ENCODE data around the gene NXN. TPM values are rescaled to one million over a fixed set of nuclear protein-coding genes. Genes with fewer than 3 reads are reported as not detected.

The NXN gene
- total RNA-seq, 4 donors from 2014 or later, result 6.6 to 28.4 (median 14.7) TPM

DNA sequence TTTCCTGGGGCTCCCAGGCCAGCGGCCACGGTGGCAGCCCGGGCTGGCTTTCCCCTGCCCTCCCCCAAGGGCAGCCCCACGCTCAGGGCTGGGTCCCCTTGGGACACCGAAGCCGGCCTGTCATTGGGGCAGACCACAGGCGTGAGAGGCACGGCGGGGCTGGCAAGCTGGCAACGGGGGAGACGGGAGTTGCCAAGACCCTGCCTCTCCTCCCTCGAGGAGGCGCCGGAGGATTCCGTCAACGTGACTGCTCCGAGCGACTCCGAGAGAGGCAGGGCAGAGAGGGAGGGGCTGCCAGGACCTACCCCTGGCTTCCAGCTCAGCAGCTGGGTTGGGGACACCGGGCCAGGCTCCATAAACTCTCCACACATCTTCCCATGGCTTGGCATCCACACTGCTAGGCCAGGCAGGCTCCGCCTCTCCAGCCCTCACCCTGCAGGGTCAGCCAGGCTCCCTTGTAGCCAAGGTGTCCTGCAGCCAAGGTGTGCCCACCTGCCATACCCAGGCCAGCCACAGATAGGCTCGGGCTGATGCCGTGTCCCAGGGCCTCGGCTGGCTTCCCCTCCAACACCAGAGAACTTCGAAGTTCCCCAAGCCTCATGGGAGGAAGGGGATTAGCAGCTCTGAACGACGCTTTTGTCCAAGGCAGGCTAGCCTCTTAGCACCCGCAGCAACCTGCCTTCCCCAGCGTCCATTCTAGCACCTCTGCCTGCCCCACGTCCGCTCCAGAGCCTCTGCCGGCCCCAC, 42.9 kb upstream of the NXN start:
- no peak for DNase-seq (ENCODE audit: low spot score in 2 of 2)
- Histone ChIP-seq H3K27me3 (no peaks in the 10 kb centered on the region), H3K4me1 (peaks cover 0 to 6% (median 0%) of the 10 kb centered on the region in 4 donors), H3K9me3 (no peaks in the 10 kb centered on the region), H3K4me3 (no peak overlapping the region), H3K36me3 (peaks cover 0 to 35% (median 0%) of the 10 kb centered on the region in 3 donors), H3K27ac (no peak overlapping the region)
- no peak for TF ChIP-seq EP300 (IDR thresholded peaks at IDR 0.05)
- TF ChIP-seq, protein P1, sequence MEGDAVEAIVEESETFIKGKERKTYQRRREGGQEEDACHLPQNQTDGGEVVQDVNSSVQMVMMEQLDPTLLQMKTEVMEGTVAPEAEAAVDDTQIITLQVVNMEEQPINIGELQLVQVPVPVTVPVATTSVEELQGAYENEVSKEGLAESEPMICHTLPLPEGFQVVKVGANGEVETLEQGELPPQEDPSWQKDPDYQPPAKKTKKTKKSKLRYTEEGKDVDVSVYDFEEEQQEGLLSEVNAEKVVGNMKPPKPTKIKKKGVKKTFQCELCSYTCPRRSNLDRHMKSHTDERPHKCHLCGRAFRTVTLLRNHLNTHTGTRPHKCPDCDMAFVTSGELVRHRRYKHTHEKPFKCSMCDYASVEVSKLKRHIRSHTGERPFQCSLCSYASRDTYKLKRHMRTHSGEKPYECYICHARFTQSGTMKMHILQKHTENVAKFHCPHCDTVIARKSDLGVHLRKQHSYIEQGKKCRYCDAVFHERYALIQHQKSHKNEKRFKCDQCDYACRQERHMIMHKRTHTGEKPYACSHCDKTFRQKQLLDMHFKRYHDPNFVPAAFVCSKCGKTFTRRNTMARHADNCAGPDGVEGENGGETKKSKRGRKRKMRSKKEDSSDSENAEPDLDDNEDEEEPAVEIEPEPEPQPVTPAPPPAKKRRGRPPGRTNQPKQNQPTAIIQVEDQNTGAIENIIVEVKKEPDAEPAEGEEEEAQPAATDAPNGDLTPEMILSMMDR (IDR thresholded peaks at IDR 0.05), result no peak
- no peak for TF ChIP-seq POLR2A (IDR thresholded peaks at IDR 0.05)
- WGBS, 2 donors, result 77 to 83% methylated on average over 24 to 31 of the region's 32 CpGs

DNA sequence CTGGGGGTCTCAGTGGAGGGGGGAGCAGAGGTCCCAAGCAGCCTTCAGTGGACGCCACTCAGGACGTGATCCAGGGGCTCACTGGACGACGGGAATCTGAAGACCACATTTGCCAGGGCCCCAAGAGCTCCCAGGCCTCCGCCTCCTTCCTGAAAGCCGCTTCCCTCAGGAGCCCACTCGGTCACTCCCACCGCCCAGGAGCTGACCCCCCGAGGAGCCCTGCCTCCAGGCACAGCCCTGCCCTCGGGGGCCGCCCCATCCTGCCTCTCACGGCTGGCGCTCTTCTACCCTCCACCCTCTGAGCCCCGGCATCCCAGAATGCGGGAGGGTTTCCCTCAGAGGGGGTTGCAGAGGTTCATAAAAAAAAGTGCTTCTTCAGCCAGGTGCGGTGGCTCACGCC, 41.6 kb upstream of the NXN start:
- WGBS, 2 donors, result 87 to 88% methylated on average over 15 to 17 of the region's 17 CpGs
- no peak for TF ChIP-seq EP300 (IDR thresholded peaks at IDR 0.05)
- no peak for TF ChIP-seq POLR2A (IDR thresholded peaks at IDR 0.05)
- TF ChIP-seq, protein P1 (IDR thresholded peaks at IDR 0.05), result no peak
- peaks cover 0 to 25% (median 0%) of the 10 kb centered on the region in 3 donors for H3K36me3 ChIP-seq
- no peak for DNase-seq (ENCODE audit: low spot score in 2 of 2)
- H3K9me3 ChIP-seq, result no peaks in the 10 kb centered on the region
- H3K27ac ChIP-seq, result no peak overlapping the region
- H3K27me3 ChIP-seq, result no peaks in the 10 kb centered on the region
- no peak overlapping the region for H3K4me3 ChIP-seq
- H3K4me1 ChIP-seq, result peaks cover 0 to 6% (median 0%) of the 10 kb centered on the region in 4 donors

DNA sequence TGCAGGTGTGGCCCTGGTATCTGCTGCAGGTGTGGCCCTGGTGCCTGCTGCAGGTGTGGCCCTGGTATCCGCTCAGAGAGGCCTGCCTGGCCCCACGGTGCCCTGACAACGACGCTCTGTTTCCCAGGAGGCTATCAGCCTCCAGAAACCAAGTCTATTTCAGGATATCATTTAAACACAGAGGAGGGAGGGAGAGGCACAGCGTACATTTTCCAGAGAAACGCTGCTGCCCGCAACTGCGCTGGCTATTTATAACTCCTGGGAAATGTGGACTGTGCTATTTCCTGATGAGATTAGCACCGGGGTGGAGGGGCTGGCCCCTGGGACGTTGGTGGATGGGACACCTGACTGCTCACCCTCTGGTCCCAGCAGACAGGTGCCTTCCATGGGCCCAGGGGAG, 39.9 kb upstream of the NXN start:
- TF ChIP-seq EP300 (IDR thresholded peaks at IDR 0.05), result no peak
- TF ChIP-seq, protein P1 (IDR thresholded peaks at IDR 0.05), result no peak
- TF ChIP-seq POLR2A (IDR thresholded peaks at IDR 0.05), result no peak
- no peak for DNase-seq (ENCODE audit: low spot score in 2 of 2)
- Histone ChIP-seq H3K27me3 (no peaks in the 10 kb centered on the region), H3K36me3 (peaks cover 0 to 25% (median 0%) of the 10 kb centered on the region in 3 donors), H3K27ac (no peak overlapping the region), H3K4me1 (peaks cover 0 to 6% (median 0%) of the 10 kb centered on the region in 4 donors), H3K9me3 (no peaks in the 10 kb centered on the region), H3K4me3 (no peak overlapping the region)
- 68 to 69% methylated on average over 9 to 10 of the region's 10 CpGs for WGBS, 2 donors

DNA sequence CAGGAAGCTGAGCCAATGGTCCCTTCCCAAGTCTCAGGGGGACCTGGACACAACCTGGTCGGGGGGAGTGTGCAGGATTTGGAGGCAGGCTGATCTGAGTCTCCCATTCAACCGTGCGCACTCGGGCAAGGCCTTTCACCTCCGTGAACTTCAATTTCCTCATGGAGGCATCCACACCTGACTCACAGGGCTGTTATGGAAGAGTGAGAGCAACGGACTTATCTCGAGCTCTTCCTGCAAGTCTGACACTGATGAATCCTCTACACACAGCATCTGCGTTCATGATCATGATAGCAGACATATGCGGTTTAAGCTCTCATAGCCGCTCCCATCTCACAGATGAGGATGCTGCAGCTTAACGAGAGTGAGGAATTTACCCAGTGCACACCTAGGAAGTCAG, 39.0 kb upstream of the NXN start:
- TF ChIP-seq POLR2A (IDR thresholded peaks at IDR 0.05) (no peak), EP300 (IDR thresholded peaks at IDR 0.05) (no peak)
- TF ChIP-seq, protein P1 (IDR thresholded peaks at IDR 0.05), result no peak
- Histone ChIP-seq H3K4me1 (peaks cover 0 to 6% (median 0%) of the 10 kb centered on the region in 4 donors), H3K36me3 (peaks cover 0 to 18% (median 0%) of the 10 kb centered on the region in 3 donors), H3K9me3 (no peaks in the 10 kb centered on the region), H3K27me3 (no peaks in the 10 kb centered on the region), H3K4me3 (no peak overlapping the region), H3K27ac (no peak overlapping the region)
- no peak for DNase-seq (ENCODE audit: low spot score in 2 of 2)
- 83 to 88% methylated on average over 11 of the region's 11 CpGs for WGBS, 2 donors

DNA sequence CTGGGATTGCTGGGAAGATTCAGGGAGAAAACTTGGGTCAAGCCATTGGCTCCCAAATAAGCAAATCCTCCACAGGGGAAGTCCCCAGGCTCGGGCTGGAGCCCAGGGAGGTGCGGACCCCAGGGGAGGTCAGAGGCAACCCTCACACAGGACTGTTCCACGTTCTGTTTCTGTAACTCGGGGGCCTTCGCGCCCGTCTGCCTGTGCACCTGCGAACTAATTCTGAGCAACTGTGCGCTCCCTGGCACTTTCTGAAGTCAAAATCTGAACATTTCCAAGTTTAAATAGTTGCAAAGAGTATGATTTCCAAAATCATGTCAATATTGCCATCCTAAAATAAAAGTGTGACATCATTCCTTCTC, 34.1 kb upstream of the NXN start:
- 87 to 94% methylated on average over 8 to 9 of the region's 9 CpGs for WGBS, 2 donors
- no peak overlapping the region for H3K4me3 ChIP-seq

More for the DNA sequence above, 34.1 kb upstream of the NXN start:
- no peaks in the 10 kb centered on the region for H3K27me3 ChIP-seq
- H3K4me1 ChIP-seq, result peaks cover 0 to 22% (median 0%) of the 10 kb centered on the region in 4 donors
- no peak overlapping the region for H3K27ac ChIP-seq
- H3K36me3 ChIP-seq, result peaks cover 0 to 38% (median 0%) of the 10 kb centered on the region in 3 donors
- TF ChIP-seq EP300 (IDR thresholded peaks at IDR 0.05) (no peak), POLR2A (IDR thresholded peaks at IDR 0.05) (no peak)
- TF ChIP-seq, protein P1 (IDR thresholded peaks at IDR 0.05), result no peak
- DNase-seq (ENCODE audit: low spot score in 2 of 2), result no peak
- H3K9me3 ChIP-seq, result no peaks in the 10 kb centered on the region

All from tibial nerve (tissue), 4 donors.